Stimulated activated CD4-positive, alpha-beta T cell treated with anti-CD3 and anti-CD28 coated beads, Interleukin-15, amount 100 ng/mL, for 48 hours (primary cell): ENCODE data around the gene CFAP70.

Source experiments
- DNase-seq, 2 donors: peaks; one replicate each; pipeline ENCODE4 v3.0.0-alpha.2; 2020; ENCODE audit warnings: low read depth in 2 of 2

CFAP70 gene

GRCh38 chr10:73215749-73216148, 142.9 kb downstream of the CFAP70 start:
- DNase-seq: no peak

GRCh38 chr10:73211106-73211811, 147.4 kb downstream of the CFAP70 start:
- DNase-seq: no peak

- no peak for DNase-seq
Observed at GRCh38 chr10:73210395-73211105, 148.1 kb downstream of the CFAP70 start.

DNA sequence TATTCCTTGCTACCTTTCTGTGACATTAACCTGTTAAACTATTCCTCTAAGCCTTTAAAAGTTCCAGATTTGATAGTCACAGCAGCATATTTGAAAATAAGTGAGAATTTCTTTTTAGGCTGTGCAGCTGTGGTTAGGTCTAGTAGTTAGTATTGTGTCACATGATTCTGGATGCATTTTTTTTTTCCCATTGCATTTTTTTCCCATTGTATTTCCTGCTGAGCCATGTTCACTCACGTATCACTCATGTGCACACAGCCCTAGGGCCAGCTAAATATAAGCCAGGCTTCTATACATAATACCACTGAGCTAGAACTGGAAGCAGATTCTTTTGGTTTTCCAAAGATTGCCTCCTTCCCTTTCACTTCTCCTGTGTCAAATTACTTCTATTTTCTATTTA, 149.0 kb downstream of the CFAP70 start:
- no peak for DNase-seq

DNA sequence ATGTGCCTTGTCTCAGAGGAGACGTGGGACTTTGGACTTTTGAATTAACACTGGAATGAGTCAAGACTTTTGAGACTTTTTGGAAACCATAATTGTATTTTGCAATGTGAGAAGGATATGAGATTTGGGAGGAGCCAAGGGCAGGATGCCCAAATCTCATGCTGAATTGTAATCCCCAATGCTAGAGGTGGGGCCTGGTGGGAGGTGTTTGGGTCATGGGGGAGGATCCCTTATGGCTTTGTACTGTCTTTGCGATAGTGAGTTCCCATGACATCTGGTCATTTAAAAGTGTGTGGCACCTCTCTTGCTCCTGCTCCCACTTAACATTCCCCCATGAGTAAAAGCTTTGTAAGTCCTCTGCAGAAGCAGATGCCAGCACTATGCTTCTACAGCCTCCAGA, 150.8 kb downstream of the CFAP70 start:
- no peak for DNase-seq

GRCh38 chr10:73206385-73206784, 152.3 kb downstream of the CFAP70 start:
- DNase-seq: no peak

DNA sequence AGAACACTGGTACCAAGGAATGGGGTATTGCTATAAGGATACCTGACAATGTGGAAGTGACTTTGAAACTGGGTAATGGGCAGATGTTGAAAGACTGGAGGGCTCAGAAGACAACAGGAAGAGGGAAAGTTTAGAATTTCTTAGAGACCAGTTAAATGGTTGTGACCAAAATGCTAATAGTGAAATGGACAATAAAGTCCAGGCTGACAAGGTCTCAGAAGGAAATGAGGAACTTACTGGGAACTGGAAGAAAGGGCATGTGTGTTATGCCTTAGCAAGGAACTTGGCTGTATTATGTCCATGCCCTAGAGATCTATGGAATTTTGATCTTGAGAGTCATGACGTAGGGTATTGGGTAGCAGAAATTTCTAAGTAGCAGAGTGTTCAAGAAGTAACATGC, 152.8 kb downstream of the CFAP70 start:
- no peak for DNase-seq

GRCh38 chr10:73205081-73205480, 153.6 kb downstream of the CFAP70 start:
- DNase-seq: no peak
